Measurements from ENCODE around the gene ACOT2. TPM values are rescaled to one million over a fixed set of nuclear protein-coding genes. Genes with fewer than 3 reads are reported as not detected.

The ACOT2 gene
- total RNA-seq, 2 experiments from 2014 or later, result 4.8 TPM

- intact Hi-C loops (cut with micrococcal nuclease), result no loop called here
- no peak for DNase-seq
- no peaks in the 10 kb centered on the region for H3K4me1 Mint-ChIP-seq (ENCODE audit: low read depth)
- peaks cover 7% of the 10 kb centered on the region for H3K36me3 Mint-ChIP-seq
- H3K27ac Mint-ChIP-seq, result no peak overlapping the region
- ChIA-PET CTCF (interaction anchor here (1.1 kb wide), 1 partner anchor 89 kb away, joined by 3 read pairs; no protein-coding TSS in a partner anchor), POLR2A (no interaction called here)
- H3K9me3 Mint-ChIP-seq, result no peaks in the 10 kb centered on the region
- no peak overlapping the region for H3K4me3 Mint-ChIP-seq
- no peaks in the 10 kb centered on the region for H3K27me3 Mint-ChIP-seq
Measured at GRCh38 chr14:73599499-73599898, 30.5 kb downstream of the ACOT2 start.

GRCh38 chr14:73602994-73603393, 34.0 kb downstream of the ACOT2 start:
- Mint-ChIP-seq H3K4me3 (no peak overlapping the region), H3K4me1 (ENCODE audit: low read depth) (peaks cover 4% of the 10 kb centered on the region), H3K36me3 (no peaks in the 10 kb centered on the region), H3K9me3 (peaks cover 3% of the 10 kb centered on the region), H3K27me3 (peaks cover 7% of the 10 kb centered on the region), H3K27ac (no peak overlapping the region)
- intact Hi-C loops (cut with micrococcal nuclease), result no loop called here
- ChIA-PET CTCF (no interaction called here), POLR2A (no interaction called here)
- DNase-seq, result no peak

GRCh38 chr14:73606271-73606670, 37.3 kb downstream of the ACOT2 start:
- ChIA-PET CTCF (interaction anchor here (0.7 to 1.3 kb wide), 2 partner anchors 98 to 413 kb away, joined by 3 to 5 read pairs; no protein-coding TSS in a partner anchor), POLR2A (no interaction called here)
- H3K36me3 Mint-ChIP-seq, result no peaks in the 10 kb centered on the region
- no peak overlapping the region for H3K27ac Mint-ChIP-seq
- peaks cover 3% of the 10 kb centered on the region for H3K9me3 Mint-ChIP-seq
- H3K27me3 Mint-ChIP-seq, result peaks cover 7% of the 10 kb centered on the region
- peaks cover 4% of the 10 kb centered on the region for H3K4me1 Mint-ChIP-seq (ENCODE audit: low read depth)
- H3K4me3 Mint-ChIP-seq, result no peak overlapping the region
- no peak for DNase-seq
- intact Hi-C loops (cut with micrococcal nuclease), result no loop called here

GRCh38 chr14:73607241-73607640, 38.2 kb downstream of the ACOT2 start:
- Mint-ChIP-seq H3K9me3 (peaks cover 3% of the 10 kb centered on the region), H3K4me3 (no peak overlapping the region), H3K4me1 (ENCODE audit: low read depth) (peaks cover 7% of the 10 kb centered on the region), H3K36me3 (no peaks in the 10 kb centered on the region), H3K27ac (no peak overlapping the region), H3K27me3 (peaks cover 7% of the 10 kb centered on the region)
- DNase-seq, result no peak
- intact Hi-C loops (cut with micrococcal nuclease), result no loop called here
- ChIA-PET CTCF (no interaction called here), POLR2A (no interaction called here)

DNA sequence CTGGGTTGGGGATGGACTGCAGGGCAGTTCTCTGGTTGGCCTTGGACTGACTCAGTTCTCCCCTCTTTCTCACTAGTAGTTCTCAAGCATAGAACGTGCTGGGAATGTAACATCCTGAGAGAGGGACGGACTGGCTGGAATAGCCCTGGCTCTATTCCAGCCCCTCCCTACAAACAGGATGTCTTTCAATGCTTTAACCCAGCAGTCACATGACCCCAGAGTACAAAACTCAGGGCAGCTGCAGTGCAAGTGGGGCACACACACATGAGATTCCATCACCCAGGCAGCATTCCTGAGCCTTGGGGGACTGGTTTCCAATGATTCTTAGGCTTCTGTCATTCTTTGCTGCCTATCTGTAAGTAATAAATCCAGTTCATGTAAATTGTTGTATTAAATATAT, 41.7 kb downstream of the ACOT2 start:
- CTCF ChIA-PET, result no interaction called here
- Mint-ChIP-seq H3K27ac (no peak overlapping the region), H3K27me3 (peaks cover 4% of the 10 kb centered on the region), H3K9me3 (no peaks in the 10 kb centered on the region), H3K4me3 (no peak overlapping the region), H3K4me1 (ENCODE audit: low read depth) (peaks cover 8% of the 10 kb centered on the region), H3K36me3 (no peaks in the 10 kb centered on the region)
- DNase-seq, result no peak
- intact Hi-C loops (cut with micrococcal nuclease), result no loop called here
- POLR2A ChIA-PET, result no interaction called here

- H3K27ac Mint-ChIP-seq, result no peak within 1 kb of the TSS
- no peaks in the 10 kb centered on the region for H3K36me3 Mint-ChIP-seq
- peak within 1 kb of the TSS; percentile 71 for H3K4me3 Mint-ChIP-seq
- intact Hi-C loops (cut with micrococcal nuclease), result no loop called here
- no peaks in the 10 kb centered on the region for H3K9me3 Mint-ChIP-seq
- peak; percentile 72 for DNase-seq
- H3K4me1 Mint-ChIP-seq (ENCODE audit: low read depth), result peaks cover 3% of the 10 kb centered on the region
- CTCF ChIA-PET, result interaction anchor here (0.7 to 2.2 kb wide), 8 partner anchors 15 to 255 kb away, joined by 3 to 10 read pairs (median 4); partner anchors contain the start of gene ACOT4
- POLR2A ChIA-PET, result interaction anchor here (0.6 to 1.5 kb wide), 7 partner anchors 32 to 472 kb away, joined by 3 to 7 read pairs (median 3); partner anchors contain the start of genes ACOT2, ALDH6A1, DNAL1 and LIN52
- peaks cover 1% of the 10 kb centered on the region for H3K27me3 Mint-ChIP-seq
Measured at GRCh38 chr14:73612339-73613045, 43.5 kb downstream of the ACOT2 start, which contains the start of gene ACOT6. Gene ACOT6, plus strand, starts transcription at chr14:73612517. Its CDS starts 55 bp downstream, at chr14:73612572.

- Mint-ChIP-seq H3K4me3 (peak overlapping the region; percentile 70), H3K36me3 (no peaks in the 10 kb centered on the region), H3K9me3 (no peaks in the 10 kb centered on the region), H3K27ac (no peak overlapping the region), H3K4me1 (ENCODE audit: low read depth) (peaks cover 3% of the 10 kb centered on the region), H3K27me3 (peaks cover 1% of the 10 kb centered on the region)
- CTCF ChIA-PET, result interaction anchor here (1.0 to 2.2 kb wide), 7 partner anchors 14 to 255 kb away, joined by 3 to 10 read pairs (median 5); partner anchors contain the start of gene ACOT4
- POLR2A ChIA-PET, result interaction anchor here (0.6 to 1.5 kb wide), 6 partner anchors 32 to 471 kb away, joined by 3 to 7 read pairs (median 3); partner anchors contain the start of genes ACOT2, ALDH6A1, DNAL1 and LIN52
- intact Hi-C loops (cut with micrococcal nuclease), result no loop called here
- no peak for DNase-seq
Measured at GRCh38 chr14:73613046-73613383, 44.0 kb downstream of the ACOT2 start.

DNA sequence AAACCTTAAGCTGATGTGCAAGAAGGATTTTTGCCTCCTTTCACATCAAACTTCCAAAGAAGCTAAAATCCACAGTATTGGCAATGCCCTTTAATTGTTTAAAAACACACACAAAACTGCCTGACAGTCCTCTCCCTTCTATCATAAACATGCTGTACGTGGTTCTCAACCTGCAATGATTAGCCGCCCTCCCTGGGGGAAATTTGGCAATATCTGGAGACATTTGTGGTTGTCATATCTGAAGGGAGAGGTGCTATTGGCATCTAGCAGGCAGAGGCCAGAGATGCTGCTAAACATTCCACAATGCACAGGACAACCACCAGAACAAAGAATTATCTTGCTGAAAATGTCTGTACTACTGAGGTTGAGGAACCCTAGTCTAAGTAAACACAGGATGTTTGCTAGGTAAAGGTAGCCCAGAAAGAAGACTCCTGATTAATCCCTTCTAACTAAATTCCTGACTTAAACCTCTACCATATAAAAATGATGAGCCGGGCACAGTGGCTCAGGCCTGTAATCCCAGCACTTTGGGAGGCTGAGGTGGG, 44.5 kb downstream of the ACOT2 start:
- POLR2A ChIA-PET, result interaction anchor here (0.6 to 1.5 kb wide), 5 partner anchors 31 to 471 kb away, joined by 3 to 7 read pairs (median 3); partner anchors contain the start of genes ALDH6A1, DNAL1, LIN52 and RIOX1
- H3K9me3 Mint-ChIP-seq, result no peaks in the 10 kb centered on the region
- no peak overlapping the region for H3K27ac Mint-ChIP-seq
- H3K27me3 Mint-ChIP-seq, result peaks cover 1% of the 10 kb centered on the region
- no peak for DNase-seq
- intact Hi-C loops (cut with micrococcal nuclease), result no loop called here
- CTCF ChIA-PET, result interaction anchor here (1.2 to 2.2 kb wide), 4 partner anchors 20 to 105 kb away, joined by 3 to 10 read pairs (median 7); partner anchors contain the start of gene ACOT4
- no peaks in the 10 kb centered on the region for H3K36me3 Mint-ChIP-seq
- peak overlapping the region; percentile 70 for H3K4me3 Mint-ChIP-seq
- H3K4me1 Mint-ChIP-seq (ENCODE audit: low read depth), result peaks cover 3% of the 10 kb centered on the region

DNA sequence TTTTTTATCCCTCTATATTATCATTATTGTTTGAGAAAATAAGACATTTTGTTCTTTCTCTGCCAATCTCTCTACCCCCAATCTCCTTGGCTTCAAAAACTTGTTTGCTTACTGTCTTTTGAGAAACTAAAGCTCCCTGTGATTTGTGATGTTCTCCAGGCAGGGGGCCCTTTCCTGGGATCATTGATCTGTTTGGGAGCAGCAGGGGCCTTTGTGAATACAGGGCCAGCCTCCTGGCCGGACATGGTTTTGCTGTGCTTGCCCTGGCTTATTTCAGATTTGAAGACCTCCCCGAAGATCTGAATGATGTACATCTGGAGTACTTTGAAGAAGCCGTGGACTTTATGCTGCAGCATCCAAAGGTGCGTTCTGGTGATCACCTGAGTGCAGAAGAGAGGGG, 47.8 kb downstream of the ACOT2 start:
- no peak overlapping the region for H3K27ac Mint-ChIP-seq
- no peak overlapping the region for H3K4me3 Mint-ChIP-seq
- DNase-seq, result no peak
- no peaks in the 10 kb centered on the region for H3K9me3 Mint-ChIP-seq
- intact Hi-C loops (cut with micrococcal nuclease), result no loop called here
- H3K4me1 Mint-ChIP-seq (ENCODE audit: low read depth), result peaks cover 3% of the 10 kb centered on the region
- peaks cover 1% of the 10 kb centered on the region for H3K27me3 Mint-ChIP-seq
- H3K36me3 Mint-ChIP-seq, result no peaks in the 10 kb centered on the region
- ChIA-PET CTCF (interaction anchor here (0.6 kb wide), 1 partner anchor 163 kb away, joined by 3 read pairs; no protein-coding TSS in a partner anchor), POLR2A (no interaction called here)

DNA sequence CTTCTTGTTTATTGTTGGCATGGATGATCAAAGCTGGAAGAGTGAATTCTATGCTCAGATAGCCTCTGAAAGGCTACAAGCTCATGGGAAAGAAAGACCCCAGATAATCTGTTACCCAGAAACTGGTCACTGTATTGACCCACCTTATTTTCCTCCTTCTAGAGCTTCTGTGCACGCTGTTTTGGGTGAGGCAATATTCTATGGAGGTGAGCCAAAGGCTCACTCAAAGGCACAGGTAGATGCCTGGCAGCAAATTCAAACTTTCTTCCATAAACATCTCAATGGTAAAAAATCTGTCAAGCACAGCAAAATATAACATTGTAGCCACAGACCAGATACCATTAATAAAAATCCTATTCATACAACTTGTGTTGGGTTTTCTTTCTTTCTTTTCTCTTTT, 50.5 kb downstream of the ACOT2 start:
- intact Hi-C loops (cut with micrococcal nuclease), result no loop called here
- H3K27me3 Mint-ChIP-seq, result no peaks in the 10 kb centered on the region
- no peak overlapping the region for H3K4me3 Mint-ChIP-seq
- no peak for DNase-seq
- H3K27ac Mint-ChIP-seq, result no peak overlapping the region
- no peaks in the 10 kb centered on the region for H3K36me3 Mint-ChIP-seq
- no peaks in the 10 kb centered on the region for H3K4me1 Mint-ChIP-seq (ENCODE audit: low read depth)
- ChIA-PET POLR2A (interaction anchor here (1.3 kb wide), 1 partner anchor 51 kb away, joined by 3 read pairs; the partner anchor contains the start of gene ACOT2), CTCF (interaction anchor here (1.3 kb wide), 1 partner anchor 31 kb away, joined by 3 read pairs; no protein-coding TSS in a partner anchor)
- H3K9me3 Mint-ChIP-seq, result no peaks in the 10 kb centered on the region

- Mint-ChIP-seq H3K9me3 (no peaks in the 10 kb centered on the region), H3K27me3 (no peaks in the 10 kb centered on the region), H3K27ac (no peak overlapping the region), H3K4me1 (ENCODE audit: low read depth) (no peaks in the 10 kb centered on the region), H3K36me3 (no peaks in the 10 kb centered on the region), H3K4me3 (no peak overlapping the region)
- no peak for DNase-seq
- ChIA-PET POLR2A (no interaction called here), CTCF (no interaction called here)
- intact Hi-C loops (cut with micrococcal nuclease), result no loop called here
Measured at GRCh38 chr14:73620268-73620667, 51.3 kb downstream of the ACOT2 start.

DNA sequence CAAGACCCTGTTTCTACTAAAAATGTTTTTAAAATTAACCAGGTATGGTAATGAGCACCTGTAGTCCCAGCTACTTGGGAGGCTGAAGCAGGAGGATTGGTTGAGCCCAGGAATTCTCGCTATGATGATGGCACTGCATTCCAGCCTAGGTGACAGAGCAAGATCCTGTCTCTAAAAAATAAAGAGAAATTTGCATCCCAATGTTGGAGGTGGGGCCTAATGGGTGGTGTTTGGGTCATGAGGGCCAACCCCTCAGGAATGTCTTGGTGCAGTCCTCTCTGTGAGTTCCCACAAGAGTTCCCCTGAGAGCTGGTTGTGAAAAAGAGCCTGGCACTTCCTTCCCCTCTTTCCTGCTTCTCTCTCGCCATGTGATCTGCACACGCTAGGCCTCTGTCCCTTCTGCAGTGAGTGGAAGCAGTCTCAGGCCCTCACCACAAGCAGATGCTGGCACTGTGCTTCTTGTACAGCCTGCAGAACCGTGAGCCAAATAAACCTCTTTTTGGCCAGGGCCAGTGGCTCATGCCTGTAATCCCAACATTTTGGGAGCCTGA, 54.6 kb downstream of the ACOT2 start:
- Mint-ChIP-seq H3K27me3 (no peaks in the 10 kb centered on the region), H3K36me3 (no peaks in the 10 kb centered on the region), H3K9me3 (no peaks in the 10 kb centered on the region), H3K4me1 (ENCODE audit: low read depth) (peaks cover 9% of the 10 kb centered on the region), H3K27ac (no peak overlapping the region), H3K4me3 (no peak overlapping the region)
- ChIA-PET CTCF (no interaction called here), POLR2A (no interaction called here)
- intact Hi-C loops (cut with micrococcal nuclease), result no loop called here
- no peak for DNase-seq

All from activated CD4-positive, alpha-beta memory T cell treated with anti-CD3 and anti-CD28 coated beads for 36 hours (primary cell).